22Rv1 (cell line): ENCODE data around the gene C22orf39.

Experiments used
- H3K27ac ChIP-seq: fragments of 450-650 bp; 2 replicates; pipeline ENCODE4 v1.5.1; 2017
- CTCF ChIP-seq: fragments of 450-650 bp; IDR thresholded peaks from 2 replicates; pipeline ENCODE4 v1.5.1; 2017; ENCODE audit warnings: mild to moderate bottlenecking
- ZFX ChIP-seq: fragments of 450-650 bp; IDR thresholded peaks from 2 replicates; pipeline ENCODE4 v1.6.1; 2017; ENCODE audit warnings: antibody characterized with exemption, borderline replicate concordance

C22orf39 gene

DNA sequence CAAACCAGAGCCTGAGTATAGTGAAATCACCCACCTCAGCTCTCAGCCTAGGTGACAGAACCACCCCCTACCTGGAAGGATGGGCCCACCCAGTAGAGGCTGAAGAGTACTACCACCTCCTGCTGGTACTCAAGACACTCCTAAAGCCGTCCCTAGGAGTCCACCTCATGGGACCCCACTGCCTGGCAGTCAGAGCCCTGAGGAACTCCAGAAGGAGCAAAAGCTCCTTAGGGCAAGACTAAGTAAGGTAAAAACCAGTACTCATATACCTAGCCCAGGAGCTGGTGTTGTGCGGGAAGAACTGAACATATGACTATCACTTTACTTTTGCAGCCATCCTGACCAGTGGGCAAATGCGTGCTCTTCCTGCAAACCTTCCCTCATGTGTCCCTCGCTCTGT is 52.2 kb downstream of the C22orf39 start:
- H3K27ac ChIP-seq, result no peak overlapping the region
- TF ChIP-seq ZFX, result no peak
- TF ChIP-seq CTCF, result no peak

DNA sequence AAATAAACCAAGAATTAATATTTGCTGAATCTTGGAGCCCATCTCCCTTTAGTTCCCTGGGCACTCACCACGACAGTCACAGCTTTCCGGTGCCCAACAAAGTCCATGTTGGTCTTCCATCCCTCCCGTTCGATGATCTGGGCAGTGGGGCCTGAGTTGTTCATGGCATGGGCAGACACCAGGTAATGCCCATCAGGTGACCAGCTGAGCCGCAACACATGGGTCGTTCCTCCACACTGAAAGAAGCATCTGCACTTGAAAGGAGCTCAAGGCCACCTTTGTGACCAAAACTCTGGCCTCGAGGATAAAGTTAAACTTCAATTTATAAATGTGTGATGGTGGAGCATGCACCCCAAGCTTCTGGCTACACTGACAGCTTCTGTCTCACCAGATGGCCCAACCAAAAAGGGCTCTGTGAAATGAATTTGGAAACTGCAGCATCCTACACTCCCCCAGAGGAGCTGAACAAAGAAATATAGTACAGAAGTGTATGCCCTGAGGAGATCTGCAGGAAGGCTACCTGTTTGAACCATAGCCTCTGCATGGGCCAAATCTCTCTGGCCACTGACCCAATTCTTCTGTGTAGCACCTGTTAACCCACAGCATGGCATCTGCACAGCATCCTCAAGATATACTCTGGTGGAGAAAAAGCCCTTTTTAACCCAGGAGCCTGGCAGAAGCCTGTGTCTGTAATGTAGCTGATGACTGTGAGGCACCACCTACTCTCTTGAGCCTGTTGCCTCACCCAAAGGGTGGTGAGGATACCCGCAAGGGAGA is 53.0 kb downstream of the C22orf39 start:
- H3K27ac ChIP-seq, result no peak overlapping the region
- TF ChIP-seq CTCF (no peak), ZFX (no peak)

- TF ChIP-seq ZFX, result no peak
- no peak for TF ChIP-seq CTCF
- no peak overlapping the region for H3K27ac ChIP-seq
Observed at GRCh38 chr22:19393704-19394103, 53.8 kb downstream of the C22orf39 start.
